ENCODE measurements around the gene SHISAL2A. TPM values are rescaled to one million over a fixed set of nuclear protein-coding genes. Genes with fewer than 3 reads are reported as not detected.

Gene SHISAL2A
- polyA plus RNA-seq, 1 of the 3 experiments (the other 2 are of a cell fraction): 0.07 TPM

GRCh38 chr1:52601519-52601918 is 31.4 kb upstream of the SHISAL2A start:
- 94% methylated on average over 3 of the region's 3 CpGs for WGBS (ENCODE audit: low lambda C conversion rate)
- TF ChIP-seq POLR2AphosphoS5 (IDR thresholded peaks at IDR 0.05; ENCODE audit: low read depth, low read length): no peak
- TF ChIP-seq NFIC (IDR thresholded peaks at IDR 0.05; ENCODE audit: borderline replicate concordance): no peak
- TF ChIP-seq REST (IDR thresholded peaks at IDR 0.05; ENCODE audit: low read depth, low read length): no peak
- TF ChIP-seq USF1 (IDR thresholded peaks at IDR 0.05; ENCODE audit: borderline replicate concordance, low read depth): no peak
- Histone ChIP-seq H3K79me2 (ENCODE audit: insufficient read depth) (no peaks in the 10 kb centered on the region), H3K4me1 (ENCODE audit: control insufficient read depth in 1 of 2, insufficient read depth in 2 of 2, low read depth in 1 of 2, low read length in 1 of 2) (peaks cover 0 to 23% of the 10 kb centered on the region in 2 experiments; a peak in 2 of 4 replicates), H3F3A (replicated peaks; ENCODE audit: insufficient read depth) (no peaks in the 10 kb centered on the region), H3K9me3 (no peaks in the 10 kb centered on the region), H2AFZ (ENCODE audit: low read depth) (peak overlapping the region; percentile 85; the same call in 1 of the 2 replicates), H3K4me3 (ENCODE audit: low read depth in 2 of 2, low read length in 1 of 2) (no peak overlapping the region), H3K27ac (ENCODE audit: low read depth in 2 of 2, low read length in 1 of 2) (peak overlapping the region in 1 of 2 experiments; percentile 72; a peak in 1 of 4 replicates), H4K20me1 (ENCODE audit: insufficient read depth) (no peaks in the 10 kb centered on the region), H3K9me2 (no peaks in the 10 kb centered on the region), H3K27me3 (ENCODE audit: insufficient read depth) (no peaks in the 10 kb centered on the region), H3K36me3 (replicated peaks in 1 of 2; ENCODE audit: control insufficient read depth in 1 of 2, insufficient read depth in 2 of 2, low read length in 1 of 2) (no peaks in the 10 kb centered on the region), H3K9ac (no peak overlapping the region), H3K4me2 (no peak overlapping the region)
- DNase-seq: peak; percentile 17
- ChIA-PET POLR2A (interaction anchor here (0.6 to 1.9 kb wide), 3 partner anchors 9 to 197 kb away, joined by 4 to 12 read pairs (median 7); partner anchors contain the start of genes ORC1, PRPF38A and TUT4), CTCF (interaction anchor here (0.9 kb wide), 1 partner anchor 85 kb away, joined by 3 read pairs; no protein-coding TSS in a partner anchor)

- POLR2A ChIA-PET: interaction anchor here (0.5 to 1.9 kb wide), 4 partner anchors 9 to 198 kb away, joined by 3 to 12 read pairs (median 6); partner anchors contain the start of genes ORC1, PRPF38A and TUT4
- Histone ChIP-seq H4K20me1 (ENCODE audit: insufficient read depth) (no peaks in the 10 kb centered on the region), H3K4me2 (no peak within 1 kb of the TSS), H3K27ac (ENCODE audit: low read depth in 2 of 2, low read length in 1 of 2) (peak within 1 kb of the TSS in 1 of 2 experiments; percentile 72; a peak in 2 of 4 replicates), H3K4me3 (ENCODE audit: low read depth in 2 of 2, low read length in 1 of 2) (peak within 1 kb of the TSS; percentile 9 to 42; a peak in 3 of 4 replicates), H3K4me1 (ENCODE audit: control insufficient read depth in 1 of 2, insufficient read depth in 2 of 2, low read depth in 1 of 2, low read length in 1 of 2) (peaks cover 0 to 23% of the 10 kb centered on the region in 2 experiments; a peak in 2 of 4 replicates), H3K79me2 (ENCODE audit: insufficient read depth) (no peaks in the 10 kb centered on the region), H3K9me2 (no peaks in the 10 kb centered on the region), H3K9me3 (no peaks in the 10 kb centered on the region), H3K9ac (peak within 1 kb of the TSS; percentile 51), H2AFZ (ENCODE audit: low read depth) (peak within 1 kb of the TSS; percentile 85), H3K36me3 (replicated peaks in 1 of 2; ENCODE audit: control insufficient read depth in 1 of 2, insufficient read depth in 2 of 2, low read length in 1 of 2) (no peaks in the 10 kb centered on the region), H3K27me3 (ENCODE audit: insufficient read depth) (no peaks in the 10 kb centered on the region), H3F3A (replicated peaks; ENCODE audit: insufficient read depth) (no peaks in the 10 kb centered on the region)
- DNase-seq: peak; percentile 89
- CTCF ChIA-PET: no interaction called here
- 40% methylated on average over 33 of the region's 97 CpGs for WGBS (ENCODE audit: low lambda C conversion rate)
- no peak for TF ChIP-seq GABPA (IDR thresholded peaks at IDR 0.05; ENCODE audit: low read depth)
- TF ChIP-seq CTCF (IDR thresholded peaks at IDR 0.05): no peak
- no peak for TF ChIP-seq ZBTB33 (IDR thresholded peaks at IDR 0.05; ENCODE audit: borderline replicate concordance, low read depth)
- no peak for TF ChIP-seq REST (IDR thresholded peaks at IDR 0.05; ENCODE audit: low read depth, low read length)
- no peak for TF ChIP-seq POLR2AphosphoS5 (IDR thresholded peaks at IDR 0.05; ENCODE audit: low read depth, low read length)
- no peak for TF ChIP-seq FOSL2 (IDR thresholded peaks at IDR 0.05; ENCODE audit: borderline replicate concordance, low read depth)
- TF ChIP-seq FOXJ3 (CRISPR knock-in tag; IDR thresholded peaks at IDR 0.05): no peak
- no peak for TF ChIP-seq RCOR1 (IDR thresholded peaks at IDR 0.05; ENCODE audit: low read length)
Observed at GRCh38 chr1:52601991-52602855, 30.7 kb upstream of the SHISAL2A start, which contains the start of gene GPX7. Gene GPX7 (plus strand): TSS chr1:52602371. CDS start chr1:52602410, 39 bp downstream.

Data from SK-N-SH (cell line).